Measurements from ENCODE around the gene ME3. TPM values are rescaled to one million over a fixed set of nuclear protein-coding genes. Genes with fewer than 3 reads are reported as not detected.

ME3 gene
- total RNA-seq, 2 experiments from 2014 or later = not detected

- Histone ChIP-seq H3K4me2 (ENCODE audit: low read length) (no peak overlapping the region), H3K9me3 (ENCODE audit: low read length) (no peaks in the 10 kb centered on the region), H3K4me1 (ENCODE audit: insufficient read depth, low read length, poor library complexity, severe bottlenecking) (no peaks in the 10 kb centered on the region), H3K36me3 (ENCODE audit: insufficient read depth, low read length) (no peaks in the 10 kb centered on the region), H4K20me1 (ENCODE audit: insufficient read depth, low read length) (no peaks in the 10 kb centered on the region), H3K27ac (ENCODE audit: low read depth, low read length, poor library complexity, severe bottlenecking) (no peak overlapping the region), H3K79me2 (ENCODE audit: insufficient read depth, low read depth, low read length) (no peaks in the 10 kb centered on the region), H3K4me3 (ENCODE audit: low read depth, low read length, poor library complexity, severe bottlenecking) (no peak overlapping the region), H3K9me2 (ENCODE audit: insufficient read depth, low read length) (no peaks in the 10 kb centered on the region), H2AFZ (ENCODE audit: low read length) (no peak overlapping the region)
- TF ChIP-seq EZH2phosphoT487 (IDR thresholded peaks at IDR 0.05; ENCODE audit: borderline replicate concordance, low read depth, low read length) = no peak
- TF ChIP-seq CTCF (conservative IDR thresholded peaks at IDR 0.05; ENCODE audit: low read length) = no peak
- no peak for DNase-seq (ENCODE audit: low spot score)
- intact Hi-C loops (cut with micrococcal nuclease; ENCODE audit: unreplicated experiment) = no loop called here
- ChIA-PET POLR2A (no interaction called here), CTCF (ENCODE audit: unreplicated experiment) (no interaction called here)
- no TSS peak for BruUV-seq (replicated peaks)
Observed at GRCh38 chr11:86555866-86556265, 116.5 kb downstream of the ME3 start.

DNA sequence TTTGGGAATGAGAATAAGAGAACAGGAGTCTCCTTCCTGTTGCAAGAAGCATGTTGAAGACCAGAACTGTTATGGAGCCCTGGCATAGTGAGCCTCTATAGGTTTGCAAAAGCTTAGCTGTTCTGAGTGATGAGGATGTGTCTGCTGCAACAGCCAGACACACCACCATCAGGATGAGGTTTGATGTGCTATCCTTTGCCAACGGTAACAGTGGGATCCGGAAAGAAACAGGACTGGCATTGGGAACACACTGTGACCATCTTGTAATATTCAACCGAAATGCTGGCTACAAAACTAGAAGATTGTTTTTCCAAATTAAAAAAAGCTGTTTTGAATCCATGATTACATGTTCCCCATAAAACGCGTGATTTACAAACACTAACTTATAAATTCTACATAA, 117.0 kb downstream of the ME3 start:
- TF ChIP-seq EZH2phosphoT487 (IDR thresholded peaks at IDR 0.05; ENCODE audit: borderline replicate concordance, low read depth, low read length) = no peak
- H3K9me2 ChIP-seq (ENCODE audit: insufficient read depth, low read length) = no peaks in the 10 kb centered on the region
- no peaks in the 10 kb centered on the region for H3K79me2 ChIP-seq (ENCODE audit: insufficient read depth, low read depth, low read length)
- no peak overlapping the region for H3K4me2 ChIP-seq (ENCODE audit: low read length)
- ChIA-PET POLR2A (no interaction called here), CTCF (ENCODE audit: unreplicated experiment) (no interaction called here)
- no peaks in the 10 kb centered on the region for H3K4me1 ChIP-seq (ENCODE audit: insufficient read depth, low read length, poor library complexity, severe bottlenecking)
- H4K20me1 ChIP-seq (ENCODE audit: insufficient read depth, low read length) = no peaks in the 10 kb centered on the region
- no peak overlapping the region for H3K4me3 ChIP-seq (ENCODE audit: low read depth, low read length, poor library complexity, severe bottlenecking)
- DNase-seq (ENCODE audit: low spot score) = no peak
- BruUV-seq (replicated peaks) = no TSS peak
- no peaks in the 10 kb centered on the region for H3K9me3 ChIP-seq (ENCODE audit: low read length)
- H2AFZ ChIP-seq (ENCODE audit: low read length) = no peak overlapping the region
- intact Hi-C loops (cut with micrococcal nuclease; ENCODE audit: unreplicated experiment) = no loop called here
- H3K36me3 ChIP-seq (ENCODE audit: insufficient read depth, low read length) = no peaks in the 10 kb centered on the region
- no peak overlapping the region for H3K27ac ChIP-seq (ENCODE audit: low read depth, low read length, poor library complexity, severe bottlenecking)

GRCh38 chr11:86553265-86553664, 119.2 kb downstream of the ME3 start:
- DNase-seq (ENCODE audit: low spot score) = no peak
- Histone ChIP-seq H4K20me1 (ENCODE audit: insufficient read depth, low read length) (no peaks in the 10 kb centered on the region), H3K79me2 (ENCODE audit: insufficient read depth, low read depth, low read length) (no peaks in the 10 kb centered on the region), H3K4me1 (ENCODE audit: insufficient read depth, low read length, poor library complexity, severe bottlenecking) (no peaks in the 10 kb centered on the region), H2AFZ (ENCODE audit: low read length) (no peak overlapping the region), H3K9me2 (ENCODE audit: insufficient read depth, low read length) (no peaks in the 10 kb centered on the region), H3K4me3 (ENCODE audit: low read depth, low read length, poor library complexity, severe bottlenecking) (no peak overlapping the region), H3K4me2 (ENCODE audit: low read length) (no peak overlapping the region), H3K27ac (ENCODE audit: low read depth, low read length, poor library complexity, severe bottlenecking) (no peak overlapping the region), H3K36me3 (ENCODE audit: insufficient read depth, low read length) (no peaks in the 10 kb centered on the region), H3K9me3 (ENCODE audit: low read length) (no peaks in the 10 kb centered on the region)
- TF ChIP-seq EZH2phosphoT487 (IDR thresholded peaks at IDR 0.05; ENCODE audit: borderline replicate concordance, low read depth, low read length) = no peak
- no TSS peak for BruUV-seq (replicated peaks)
- ChIA-PET POLR2A (no interaction called here), CTCF (ENCODE audit: unreplicated experiment) (no interaction called here)
- intact Hi-C loops (cut with micrococcal nuclease; ENCODE audit: unreplicated experiment) = no loop called here
